Fibroblast of the aortic adventitia (primary cell): ENCODE results near the gene MAP2K3. TPM values are rescaled to one million over a fixed set of nuclear protein-coding genes. Genes with fewer than 3 reads are reported as not detected.

Experiments
- DNase-seq: peaks from one replicate; pipeline ENCODE4 v3.0.0-alpha.2; 2010; ENCODE audit warnings: low read depth
- H3K4me3 ChIP-seq: 2 replicates; pipeline ENCODE4 v1.5.1; 2011; ENCODE audit warnings: low read depth, mild to moderate bottlenecking, control low read depth, low read length, moderate library complexity
- total RNA-seq: library from RNA; depleted of rRNA; stranded (reverse); fragments of >200 nt; gene quantifications from 2 replicates; pipeline ENCODE4 v1.2.3, GENCODE V29; 2012; ENCODE audit warnings: low replicate concordance
- TF ChIP-seq, protein P1 (sequence below): IDR thresholded peaks from 2 replicates; pipeline ENCODE4 v1.5.1; 2011; ENCODE audit warnings: mild to moderate bottlenecking, low read length, control low read depth, inconsistent platforms; ENCODE audit not compliant: insufficient read depth

Gene MAP2K3
- total RNA-seq, 1 donor = 24.5 TPM

DNA sequence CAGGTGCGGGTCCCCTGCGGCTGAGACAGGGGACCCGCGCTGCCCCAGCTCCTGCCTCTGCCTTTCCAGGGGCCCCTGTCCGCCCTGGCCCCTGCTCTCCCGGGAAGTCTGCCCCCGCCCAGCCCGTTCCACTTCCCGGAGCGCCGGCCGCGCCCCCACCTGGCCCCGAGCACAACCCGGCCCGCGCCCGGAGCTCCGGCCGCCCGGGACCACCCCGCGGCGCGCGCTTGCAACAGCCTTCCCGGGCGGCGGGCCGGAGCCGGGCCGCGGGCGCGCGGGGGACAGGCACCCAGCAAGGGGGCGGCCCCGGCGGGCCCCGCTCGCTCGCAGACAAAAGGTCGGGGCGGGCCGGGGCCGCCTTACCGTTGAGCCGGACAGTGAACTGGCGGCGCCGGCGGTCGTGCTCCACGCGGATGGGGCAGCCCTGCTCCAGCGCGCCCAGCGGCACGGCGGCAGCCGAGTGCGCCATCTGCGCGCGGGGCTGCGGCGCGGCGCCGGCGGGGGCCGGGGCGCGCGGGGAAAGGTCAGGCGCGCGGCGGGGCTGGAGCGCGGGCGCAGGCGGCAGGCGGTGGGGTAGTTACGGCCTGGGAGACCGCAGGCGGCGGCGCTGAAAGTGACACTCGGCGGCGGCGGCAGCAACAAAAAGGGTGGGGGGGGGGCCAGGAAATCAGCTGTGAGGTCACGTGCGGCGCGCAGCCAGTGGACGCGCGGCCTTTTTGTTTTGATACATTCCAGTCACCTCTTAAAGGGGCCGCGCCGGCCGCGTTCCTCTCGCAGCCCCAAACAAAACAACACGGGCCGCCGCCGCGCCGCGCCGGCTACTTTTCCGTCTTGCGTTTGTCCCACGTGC, 31.5 kb upstream of the MAP2K3 start, which contains the start of gene NATD1:
TSS of gene NATD1 (minus strand) at position 615 of the 850 bp plus-strand sequence. CDS start at position 469, 146 bp downstream.
- TF ChIP-seq, protein P1, sequence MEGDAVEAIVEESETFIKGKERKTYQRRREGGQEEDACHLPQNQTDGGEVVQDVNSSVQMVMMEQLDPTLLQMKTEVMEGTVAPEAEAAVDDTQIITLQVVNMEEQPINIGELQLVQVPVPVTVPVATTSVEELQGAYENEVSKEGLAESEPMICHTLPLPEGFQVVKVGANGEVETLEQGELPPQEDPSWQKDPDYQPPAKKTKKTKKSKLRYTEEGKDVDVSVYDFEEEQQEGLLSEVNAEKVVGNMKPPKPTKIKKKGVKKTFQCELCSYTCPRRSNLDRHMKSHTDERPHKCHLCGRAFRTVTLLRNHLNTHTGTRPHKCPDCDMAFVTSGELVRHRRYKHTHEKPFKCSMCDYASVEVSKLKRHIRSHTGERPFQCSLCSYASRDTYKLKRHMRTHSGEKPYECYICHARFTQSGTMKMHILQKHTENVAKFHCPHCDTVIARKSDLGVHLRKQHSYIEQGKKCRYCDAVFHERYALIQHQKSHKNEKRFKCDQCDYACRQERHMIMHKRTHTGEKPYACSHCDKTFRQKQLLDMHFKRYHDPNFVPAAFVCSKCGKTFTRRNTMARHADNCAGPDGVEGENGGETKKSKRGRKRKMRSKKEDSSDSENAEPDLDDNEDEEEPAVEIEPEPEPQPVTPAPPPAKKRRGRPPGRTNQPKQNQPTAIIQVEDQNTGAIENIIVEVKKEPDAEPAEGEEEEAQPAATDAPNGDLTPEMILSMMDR = no peak
- peak within 1 kb of the TSS; percentile 74 for H3K4me3 ChIP-seq
- DNase-seq = peak; percentile 78

DNA sequence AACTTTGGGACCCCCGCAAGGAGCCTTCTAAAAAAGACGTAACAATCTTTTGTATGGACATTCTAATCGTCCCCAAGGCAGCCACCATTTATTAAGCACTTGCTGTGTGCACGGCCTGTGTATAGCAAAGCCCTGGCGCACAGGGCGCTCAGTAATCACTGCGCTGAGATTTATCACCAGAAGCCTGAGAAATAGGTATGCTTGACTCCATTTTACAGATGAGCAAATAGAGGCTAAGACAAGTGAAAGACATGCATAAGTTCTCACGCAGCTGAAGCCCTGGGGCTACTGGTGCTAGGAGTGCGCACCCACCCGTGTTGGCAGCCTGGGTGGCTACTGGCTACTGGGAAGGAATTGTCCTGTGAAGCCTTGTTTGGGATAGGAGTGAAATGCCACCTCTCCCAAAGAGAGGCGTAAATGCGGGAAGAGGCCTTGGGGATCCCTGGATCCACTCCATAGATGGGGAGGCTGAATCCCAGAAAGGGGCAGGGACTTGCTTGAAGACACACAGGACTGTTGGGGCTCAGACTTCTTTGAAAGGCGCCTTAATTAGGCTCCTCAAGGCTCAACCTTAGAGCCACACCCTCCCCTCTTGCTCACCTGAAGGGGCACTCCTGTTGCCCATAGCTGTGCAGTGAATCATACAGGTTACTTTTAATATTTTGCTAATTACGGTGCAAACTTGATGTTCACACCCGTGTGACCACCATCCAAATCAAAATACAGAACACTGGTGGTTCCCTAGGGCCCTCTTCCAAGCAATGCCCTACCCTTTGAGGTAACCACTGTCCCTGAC, 30.7 kb upstream of the MAP2K3 start:
- TF ChIP-seq, protein P1 = no peak
- H3K4me3 ChIP-seq = peak overlapping the region; percentile 74
- DNase-seq = no peak

DNA sequence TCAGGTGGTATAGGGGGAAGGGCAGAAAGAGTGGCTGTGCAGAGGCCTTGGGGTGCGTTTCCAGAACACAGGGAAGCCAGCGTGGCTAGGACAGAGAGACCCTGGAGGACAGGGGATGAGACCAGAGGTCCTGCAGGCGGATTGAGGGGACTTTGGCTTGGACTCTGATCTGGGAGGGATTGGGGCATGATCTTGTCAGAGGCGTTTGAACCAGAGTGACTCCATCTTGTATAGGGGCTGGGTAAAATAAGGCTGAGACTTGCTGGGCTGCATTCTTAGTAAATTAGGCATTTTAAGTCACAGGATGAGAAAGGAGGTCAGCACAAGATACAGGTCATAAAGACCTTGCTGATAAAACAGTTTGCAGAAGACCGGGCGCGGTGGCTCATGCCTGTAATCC, 25.9 kb upstream of the MAP2K3 start:
- TF ChIP-seq, protein P1 = no peak
- no peak overlapping the region for H3K4me3 ChIP-seq
- DNase-seq = no peak

DNA sequence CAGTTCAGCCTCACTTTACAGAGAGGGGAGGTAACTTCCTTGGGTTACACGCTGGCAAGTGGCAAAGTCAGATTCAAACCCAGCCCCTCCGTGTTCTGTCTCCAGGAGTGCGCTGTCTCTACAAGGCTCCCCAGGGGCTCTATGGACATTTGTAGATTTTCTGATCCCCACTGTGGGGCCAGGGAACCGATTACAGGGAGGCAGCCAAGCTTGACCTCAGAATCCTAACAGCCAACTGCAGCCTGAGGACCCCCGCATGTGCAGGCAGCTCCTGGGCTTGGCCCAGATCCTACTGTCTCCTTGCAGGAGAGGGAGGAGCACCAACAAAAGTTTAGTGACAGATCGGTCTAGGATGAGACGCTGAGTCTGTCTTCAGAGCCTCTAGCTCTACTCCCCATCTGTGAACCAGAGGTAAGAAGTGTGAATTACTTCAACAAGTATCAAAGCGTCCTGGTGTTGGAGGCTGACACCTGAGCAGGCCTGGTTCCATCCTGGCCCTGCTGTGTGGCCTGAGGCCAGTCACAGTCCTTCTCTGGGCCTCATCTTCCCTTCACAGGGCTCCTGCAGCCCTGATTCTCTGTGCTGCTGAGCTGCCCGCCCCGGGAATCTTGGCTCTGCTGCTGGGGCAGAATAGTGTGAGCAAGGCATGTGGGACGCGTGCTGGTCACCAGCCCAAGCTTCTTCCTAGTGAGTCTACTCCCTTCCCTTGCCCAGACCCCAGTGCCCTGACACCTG, 22.1 kb upstream of the MAP2K3 start:
- no peak overlapping the region for H3K4me3 ChIP-seq
- no peak for DNase-seq
- TF ChIP-seq, protein P1 = no peak

DNA sequence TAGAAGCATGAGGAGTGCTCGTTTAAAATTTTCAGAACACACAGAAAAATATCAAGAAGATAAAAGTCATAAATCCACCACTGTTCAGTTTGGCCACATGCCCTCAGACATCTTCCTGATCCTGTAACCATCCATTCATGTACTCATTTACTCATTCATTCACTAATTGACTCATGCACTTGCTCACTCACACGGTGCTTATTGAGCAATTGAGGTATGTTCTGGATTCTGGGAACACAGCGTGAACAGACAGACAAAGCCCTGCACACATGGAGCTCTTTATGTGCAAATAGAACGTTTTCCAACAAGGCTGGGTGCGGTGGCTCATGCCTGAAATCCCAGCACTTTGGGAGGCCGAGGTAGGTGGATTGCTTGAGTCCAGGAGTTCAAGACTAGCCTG, 21.1 kb upstream of the MAP2K3 start:
- TF ChIP-seq, protein P1 = no peak
- H3K4me3 ChIP-seq = no peak overlapping the region
- peak; percentile 62 for DNase-seq

DNA sequence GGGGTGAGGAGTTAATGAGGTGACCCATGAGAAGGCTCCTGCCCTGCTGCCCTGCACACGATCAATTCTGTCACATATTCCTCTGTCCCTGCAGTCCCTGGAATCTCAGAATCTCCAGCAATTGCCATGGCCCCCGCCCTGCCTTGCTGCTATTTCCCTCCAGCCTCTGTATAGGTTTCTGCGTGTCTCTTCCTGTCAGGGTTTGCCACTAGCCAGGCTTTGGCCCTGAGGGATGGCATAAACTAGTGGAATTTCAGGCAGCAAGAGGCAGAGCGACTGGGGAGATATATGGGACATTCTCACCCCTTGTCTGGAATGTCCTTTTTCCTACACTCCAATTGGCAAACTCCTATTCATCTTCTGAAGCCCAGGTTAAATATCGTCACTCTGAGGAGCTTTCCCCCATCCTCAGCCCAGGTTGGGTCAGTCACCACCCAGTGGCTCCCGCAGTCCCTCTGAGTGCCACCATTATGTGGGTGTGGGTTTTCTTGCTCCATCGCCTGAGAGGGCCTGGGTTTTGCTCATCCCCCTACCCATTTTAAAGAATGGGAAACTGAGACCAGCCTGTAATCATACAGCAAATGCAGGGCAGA, 15.8 kb upstream of the MAP2K3 start:
- no peak overlapping the region for H3K4me3 ChIP-seq
- TF ChIP-seq, protein P1 = no peak
- DNase-seq = no peak
